HG02588 (cell line): ENCODE data around the gene SMURF2.

ENCODE experiments used
- ATAC-seq: cut with Tn5 transposase; IDR thresholded peaks from one replicate; pipeline ENCODE4 v1.9.1; 2021; ENCODE audit warnings: mild to moderate bottlenecking, moderate library complexity; ENCODE audit not compliant: unreplicated experiment

SMURF2 gene

DNA sequence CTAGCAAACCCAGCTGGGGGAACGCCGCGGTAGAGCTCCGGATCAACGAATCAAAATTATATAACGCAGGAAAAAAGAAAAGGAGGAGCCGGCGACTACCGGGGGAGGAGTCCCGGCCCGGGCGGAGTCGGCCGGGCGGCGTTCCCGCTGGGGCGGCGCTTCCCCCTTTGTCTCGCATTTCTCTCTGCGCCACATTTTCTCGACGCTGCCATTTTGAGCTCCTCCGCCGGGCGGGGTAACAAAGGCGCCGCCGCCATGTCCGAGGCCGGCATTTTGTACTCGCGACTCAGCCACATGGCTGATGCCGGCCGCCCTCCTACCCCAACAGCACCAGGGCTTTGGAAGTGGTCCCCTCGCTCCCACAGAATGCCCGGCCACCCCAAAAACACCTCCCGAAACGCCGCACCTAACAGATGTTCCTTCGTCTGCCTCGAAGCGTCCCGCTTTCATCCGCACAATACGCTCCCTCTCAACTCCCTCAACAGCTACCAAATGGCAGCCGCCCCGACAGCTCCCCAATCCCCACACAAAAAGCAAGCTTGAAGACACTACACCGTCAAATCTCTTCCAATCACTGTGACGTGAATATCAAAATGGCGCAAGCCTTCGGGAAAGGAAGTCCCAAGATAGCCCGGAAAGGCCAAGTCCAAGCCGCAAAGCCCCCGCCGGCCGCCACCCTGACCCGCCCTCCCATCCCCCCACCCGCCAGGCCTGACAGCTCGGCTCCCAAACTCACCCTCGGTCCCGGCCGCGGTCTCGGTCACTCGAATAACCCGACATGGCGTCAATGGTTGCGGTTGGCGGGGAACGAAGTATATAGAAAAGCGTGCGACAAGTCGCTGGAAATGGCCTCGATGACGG is 156.5 kb downstream of the SMURF2 start:
- ATAC-seq = peak; percentile 19

DNA sequence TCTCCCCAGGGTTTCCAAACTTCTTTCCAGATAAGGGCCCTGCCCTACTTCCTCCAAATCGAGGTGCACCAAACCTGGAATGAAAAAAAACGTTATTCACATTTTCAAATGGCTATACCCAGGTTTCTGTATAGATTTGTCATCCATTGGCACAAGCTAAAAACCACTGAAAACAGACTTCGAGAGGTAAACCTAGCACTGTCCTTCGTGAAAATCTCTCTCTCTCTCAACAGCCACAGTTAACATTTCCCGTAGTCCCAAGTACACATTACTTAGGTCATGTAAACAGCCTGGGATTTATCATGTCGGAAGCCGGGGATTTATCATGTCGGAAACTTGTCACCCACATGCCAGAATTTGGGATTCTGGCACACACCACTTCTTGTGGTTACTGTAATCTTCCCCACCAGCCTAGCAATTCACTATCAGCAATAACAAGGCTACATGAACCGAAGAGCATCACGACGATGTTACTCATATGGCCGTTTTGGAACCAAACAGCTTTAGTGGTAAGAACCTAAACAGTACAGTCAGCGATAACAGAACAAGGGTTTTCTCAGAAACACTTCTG is 157.3 kb downstream of the SMURF2 start:
- ATAC-seq = no peak

DNA sequence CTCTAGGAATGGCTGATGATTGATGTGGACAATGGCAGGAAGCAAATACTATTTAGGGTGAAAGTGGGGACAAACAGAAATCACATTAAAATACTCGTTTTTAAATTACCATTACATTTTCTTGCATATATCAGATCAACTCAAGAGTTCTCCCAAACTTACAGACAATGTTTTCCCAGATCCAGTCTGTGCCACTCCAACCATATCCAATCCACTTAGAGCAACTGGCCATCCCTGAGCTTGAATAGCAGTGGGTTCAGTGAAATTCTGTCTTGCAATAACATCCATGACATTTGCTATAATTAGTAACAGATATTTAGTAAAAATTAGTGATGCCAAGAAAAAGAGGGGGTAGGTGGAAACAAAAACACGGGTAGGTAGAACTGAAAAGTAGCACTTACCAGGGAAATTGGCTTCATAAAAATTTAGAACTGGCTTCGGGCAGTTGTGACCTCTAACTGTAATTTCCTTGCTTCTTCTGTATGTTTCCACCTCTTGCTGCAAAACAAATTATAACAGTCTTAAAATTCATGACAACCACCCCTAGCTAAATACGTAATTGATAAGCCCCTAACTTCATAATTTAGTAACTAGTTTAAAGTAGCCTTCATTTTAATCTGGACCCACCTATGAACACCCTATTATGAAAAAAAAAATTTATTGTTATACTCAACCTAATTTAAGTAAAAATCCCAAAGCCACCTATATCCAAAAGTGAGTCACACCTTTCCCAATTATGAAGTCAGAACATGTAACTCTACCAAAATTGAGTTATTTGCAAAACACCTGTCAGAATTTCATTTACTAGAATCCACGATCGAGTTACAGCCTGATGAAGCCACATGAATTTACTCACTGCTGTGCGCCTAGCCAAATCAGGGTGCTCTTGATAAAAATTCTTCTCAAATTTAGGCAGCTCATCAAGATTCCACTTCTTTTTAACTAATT is 158.0 kb downstream of the SMURF2 start:
- no peak for ATAC-seq

DNA sequence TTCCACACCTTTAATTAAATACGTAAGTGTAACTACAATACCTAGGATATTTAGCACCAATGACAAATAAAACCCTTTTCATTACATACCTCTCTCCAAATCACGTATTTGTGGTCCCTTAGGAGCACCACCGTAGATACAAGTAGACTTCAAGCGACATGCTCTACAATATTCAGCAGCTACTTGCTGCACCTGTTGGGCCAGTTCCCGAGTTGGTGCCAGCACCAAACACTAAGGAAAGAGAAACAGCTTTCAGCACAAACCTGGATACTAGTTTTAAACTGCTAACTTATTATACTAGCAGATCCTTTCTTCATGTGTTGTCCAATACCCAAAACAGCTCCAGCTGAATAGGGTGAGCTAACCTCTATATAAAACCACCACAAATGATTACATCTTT is 158.8 kb downstream of the SMURF2 start:
- no peak for ATAC-seq

DNA sequence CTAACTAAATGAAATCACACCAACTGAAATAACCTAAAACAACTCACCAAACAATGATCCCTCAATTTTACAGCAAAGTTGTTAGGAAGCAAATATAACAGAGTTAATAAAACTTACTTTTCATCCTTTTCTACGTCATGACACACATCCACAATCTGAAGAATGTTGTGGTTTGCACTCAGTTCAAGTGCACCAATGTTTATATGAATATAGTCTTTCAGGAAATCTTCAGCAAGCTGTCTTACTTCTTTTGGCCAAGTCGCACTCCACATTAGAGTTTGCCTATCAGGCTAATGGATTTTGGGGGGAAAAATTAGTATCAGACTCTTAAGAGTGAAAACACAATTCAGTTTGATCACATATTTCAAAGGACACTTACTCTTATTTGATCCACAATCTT is 159.3 kb downstream of the SMURF2 start:
- no peak for ATAC-seq

DNA sequence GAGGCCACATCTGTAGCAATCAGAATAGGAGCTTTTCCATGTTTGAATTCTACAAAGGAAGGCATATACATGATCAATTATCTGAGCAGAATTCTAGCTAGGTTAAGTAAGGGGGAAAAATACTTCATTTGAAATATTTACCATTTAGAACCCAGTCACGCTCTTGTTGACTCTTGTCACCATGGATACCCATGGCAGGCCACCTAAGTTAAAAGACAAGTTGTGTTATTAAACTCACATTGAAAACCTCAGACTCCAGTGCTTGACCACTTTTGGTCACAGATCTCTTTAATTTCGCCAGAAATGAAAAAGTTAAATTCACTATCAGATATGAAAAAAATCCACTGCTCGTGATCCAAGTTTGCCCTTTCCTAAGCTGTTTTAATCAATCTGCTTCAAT is 160.1 kb downstream of the SMURF2 start:
- no peak for ATAC-seq

DNA sequence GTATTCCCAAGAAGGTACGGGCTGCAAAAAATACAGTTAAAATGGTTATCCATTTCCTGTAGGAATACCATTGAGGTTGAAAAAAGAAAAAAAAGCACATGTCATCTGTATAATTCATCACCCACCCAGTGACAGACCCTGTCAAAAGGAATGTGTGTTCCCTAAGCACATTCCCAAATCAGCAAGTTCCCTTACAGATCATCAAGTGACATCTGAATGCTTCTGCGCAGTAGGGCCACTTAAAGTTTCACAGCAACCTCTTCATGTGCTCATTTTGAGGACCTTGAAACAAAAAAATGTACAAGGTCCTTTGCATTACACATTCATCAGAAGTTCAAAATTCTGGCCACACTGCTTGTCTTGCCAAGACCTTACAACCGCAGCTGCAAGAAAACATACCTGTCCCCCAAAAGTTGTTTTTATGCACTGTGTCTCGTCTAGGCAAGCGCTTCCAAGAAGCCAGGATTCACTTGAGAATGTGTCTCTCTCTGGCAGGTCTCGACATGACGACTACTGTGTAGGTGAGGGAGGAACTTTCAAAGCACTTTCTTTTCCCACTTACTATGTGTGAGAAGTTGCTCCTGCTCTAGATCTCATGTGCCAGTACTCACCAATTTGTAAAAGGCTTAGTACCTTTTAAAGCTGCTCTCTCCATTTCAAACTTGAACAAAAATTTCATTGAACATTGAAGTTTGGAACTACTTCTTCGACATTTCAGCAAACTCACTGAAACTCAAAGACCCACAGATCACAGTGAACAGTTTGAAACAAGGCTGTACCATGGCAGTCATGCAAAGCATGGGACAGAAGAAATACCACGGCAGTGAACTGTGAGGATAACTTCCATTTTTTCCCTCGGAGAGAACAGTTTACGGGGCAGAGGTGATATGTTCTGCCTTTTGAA is 161.0 kb downstream of the SMURF2 start:
- ATAC-seq = no peak

DNA sequence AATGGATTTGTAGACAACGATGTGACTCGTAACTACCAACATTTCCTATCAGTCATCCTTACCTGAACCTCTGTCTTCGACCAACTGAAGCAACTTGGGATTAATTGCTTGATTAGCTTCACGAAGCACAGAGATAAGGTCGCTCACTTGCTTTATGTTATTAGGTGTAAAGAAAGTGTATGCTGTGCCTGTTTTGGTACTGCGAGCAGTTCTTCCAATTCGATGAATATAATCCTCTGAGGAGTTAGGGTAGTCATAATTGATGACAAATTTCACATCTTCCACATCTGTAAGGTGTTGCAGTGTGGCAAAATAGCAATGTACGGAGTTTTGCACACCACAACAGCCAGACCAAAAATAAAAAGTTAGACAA is 161.6 kb downstream of the SMURF2 start:
- ATAC-seq = no peak

DNA sequence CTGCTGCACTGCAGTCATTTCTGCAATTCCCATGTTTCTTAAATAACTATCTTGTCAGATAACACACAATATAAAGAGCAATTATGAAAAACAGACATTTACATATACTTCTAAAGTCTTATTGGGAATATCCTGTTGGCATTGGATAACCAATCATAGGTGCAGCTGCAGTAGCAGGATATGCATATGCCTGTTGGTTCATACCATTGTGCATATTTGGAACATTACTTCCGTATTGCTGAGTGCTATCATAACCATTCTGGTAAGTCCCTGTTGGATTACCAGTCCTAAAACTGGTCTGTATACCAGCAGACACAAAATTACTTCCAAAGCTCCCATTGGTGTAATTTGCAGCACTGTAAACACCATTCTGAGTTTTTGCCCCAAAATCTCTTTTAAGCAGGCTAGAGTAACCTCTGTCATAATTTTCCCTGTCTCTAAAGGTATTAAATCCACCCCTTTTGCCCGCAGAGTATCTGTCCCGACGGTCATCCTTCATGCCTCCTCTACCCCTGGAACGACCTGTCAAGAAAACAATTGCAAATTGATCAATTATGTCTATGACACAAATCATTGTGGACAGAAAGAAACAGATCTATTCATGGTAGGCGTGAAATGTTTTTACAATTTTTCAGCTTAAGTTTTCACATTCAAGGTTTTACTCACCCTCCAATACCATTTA is 162.2 kb downstream of the SMURF2 start:
- no peak for ATAC-seq

DNA sequence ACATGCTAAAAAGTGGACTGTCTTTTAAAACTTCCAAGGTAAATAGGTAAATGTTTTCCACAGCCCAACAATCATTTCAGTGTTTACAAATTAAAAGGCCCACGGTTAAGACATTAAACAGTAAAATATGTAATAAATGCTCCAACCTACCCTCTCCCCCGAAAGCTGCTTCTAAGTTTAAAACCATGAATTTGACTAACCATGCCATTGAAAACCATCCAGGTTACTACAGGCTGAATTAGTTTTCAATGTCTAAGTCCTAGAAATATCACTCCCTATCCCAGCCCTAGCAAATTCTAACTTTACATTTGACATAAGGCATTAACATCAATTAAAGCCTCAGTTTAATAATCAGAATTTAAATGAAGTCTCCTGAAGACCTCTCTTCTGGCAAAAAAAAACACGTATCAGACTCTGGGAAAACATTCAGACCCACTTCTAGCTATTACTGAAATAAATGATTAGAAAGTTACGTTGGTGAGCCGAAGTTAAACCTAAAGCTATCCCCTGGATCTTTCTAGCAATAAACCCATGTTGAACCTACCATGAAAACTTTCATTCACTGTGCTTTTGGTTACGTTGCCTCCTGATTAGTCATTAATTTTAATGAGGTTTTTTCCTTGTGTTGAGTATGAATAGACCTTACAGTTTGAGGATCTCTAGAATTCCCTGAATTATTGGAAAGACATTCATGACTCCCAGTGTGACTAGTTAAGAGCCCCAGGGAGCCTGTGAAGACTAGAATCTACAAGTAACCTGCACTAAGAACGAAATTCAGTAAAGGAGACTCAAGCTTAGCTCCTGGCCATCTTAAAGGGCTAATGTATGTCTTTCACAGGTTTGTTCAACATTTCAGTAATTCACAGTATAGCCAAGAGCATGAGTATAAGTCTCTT is 163.6 kb downstream of the SMURF2 start:
- ATAC-seq = no peak

DNA sequence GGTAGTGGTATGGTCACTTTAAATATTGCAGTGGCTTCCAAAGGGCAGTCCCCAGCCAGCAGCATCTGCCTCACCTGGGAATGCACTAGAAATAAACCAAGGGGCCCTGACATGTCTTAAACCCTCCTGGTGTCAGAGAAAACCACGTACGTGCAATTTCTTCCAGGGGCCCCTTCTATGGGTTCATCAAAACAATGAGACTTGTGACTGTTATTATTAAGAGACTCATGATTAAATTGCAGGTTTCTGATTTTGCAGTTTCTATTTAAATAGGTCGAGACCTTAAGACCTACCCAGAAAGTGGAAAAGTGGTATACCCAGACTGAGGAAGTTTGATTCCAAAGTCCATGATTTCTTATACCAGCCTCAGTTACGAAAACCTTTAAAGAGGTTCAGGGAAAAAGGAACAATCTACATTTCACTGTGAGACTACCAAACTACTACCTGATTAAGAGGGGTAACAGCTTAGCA is 164.5 kb downstream of the SMURF2 start:
- peak; percentile 2 for ATAC-seq

DNA sequence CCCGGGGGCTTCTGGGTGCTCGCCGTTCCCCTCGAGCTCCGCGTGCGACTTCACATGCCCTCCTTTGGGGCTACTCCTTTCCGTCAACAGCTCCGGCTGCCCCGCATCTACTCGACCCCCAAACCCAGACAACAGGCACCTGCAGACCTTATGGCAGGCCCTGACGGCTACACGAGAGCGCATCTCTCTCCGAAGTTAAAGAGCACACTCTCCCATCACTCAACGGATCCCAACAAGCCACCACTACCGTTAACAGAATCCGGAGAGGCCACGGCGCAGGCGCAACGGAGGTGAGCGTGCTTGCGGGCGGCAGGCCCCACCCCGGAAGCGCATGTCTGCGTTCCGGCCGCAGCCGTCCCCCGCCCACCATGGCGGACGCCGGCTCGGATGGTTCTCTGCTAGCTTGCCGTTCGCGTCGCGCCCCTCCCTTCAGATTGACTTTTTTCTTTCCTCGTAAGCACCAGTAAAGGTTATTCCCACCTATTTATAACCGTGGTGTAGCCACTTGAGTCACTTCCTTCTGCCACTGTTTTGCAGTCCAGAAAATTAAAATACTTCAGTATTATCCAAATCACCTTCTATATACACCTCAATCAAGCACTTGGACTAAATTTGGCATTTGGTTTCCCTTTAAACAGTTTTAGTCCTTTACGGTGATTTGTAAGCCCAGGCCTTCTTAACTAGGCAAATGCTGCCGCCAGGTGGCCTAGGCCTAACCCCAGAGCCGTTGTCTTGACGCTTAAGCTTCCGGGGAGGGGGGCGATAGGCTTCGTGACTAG is 165.1 kb downstream of the SMURF2 start, which contains the start of gene POLG2:
POLG2 (minus strand) TSS at position 269 of the 779 bp plus-strand sequence; CDS start at position 183, 86 bp downstream.
- peak; percentile 84 for ATAC-seq

DNA sequence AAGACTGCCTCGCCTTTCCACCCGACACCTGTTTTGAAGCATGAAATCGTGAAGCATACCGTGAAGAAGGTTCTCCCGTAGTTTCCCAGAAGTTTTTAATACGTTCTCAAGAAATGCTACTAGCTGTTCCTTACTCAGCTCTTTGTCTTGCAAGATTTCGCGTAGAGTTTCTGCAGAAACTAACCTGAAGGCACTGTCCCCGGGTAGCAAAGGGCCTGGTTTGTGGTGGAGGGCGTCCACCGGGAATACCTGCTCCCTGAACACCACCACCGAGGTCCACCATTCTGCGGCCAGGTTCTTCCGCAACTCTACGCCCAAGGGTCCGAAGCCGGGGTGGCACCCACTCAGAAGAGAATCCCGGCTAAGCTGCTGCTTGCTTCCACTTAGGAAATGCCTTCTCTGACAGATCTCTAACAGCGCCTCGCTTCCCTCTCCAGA is 165.7 kb downstream of the SMURF2 start:
- ATAC-seq = no peak
